ENCODE data around the gene SUB1.
"Not testable (repeated sequence)": the region's sequence is repeated elsewhere in the genome, so short reads cannot be mapped to it uniquely, and the experiment has no call there.

The SUB1 gene

GRCh38 chr5:32601623-32602295, 16.4 kb downstream of the SUB1 start:
- no peak for DNase-seq

GRCh38 chr5:32602906-32603305, 17.5 kb downstream of the SUB1 start:
- no peak for DNase-seq

GRCh38 chr5:32604800-32605765, 19.7 kb downstream of the SUB1 start:
- DNase-seq, result no peak

GRCh38 chr5:32605766-32606152, 20.4 kb downstream of the SUB1 start:
- DNase-seq, result no peak

GRCh38 chr5:32612134-32612888, 27.0 kb downstream of the SUB1 start:
- DNase-seq, result no peak

- DNase-seq, result peak; percentile 93
These were observed 27.8 kb downstream of the SUB1 start for GRCh38 chr5:32613050-32613672.

GRCh38 chr5:32615236-32615635, 29.9 kb downstream of the SUB1 start:
- DNase-seq, result peak; percentile 68

- no peak for DNase-seq
These were observed 33.6 kb downstream of the SUB1 start for GRCh38 chr5:32618962-32619361.

GRCh38 chr5:32621256-32621655, 35.9 kb downstream of the SUB1 start:
- no peak for DNase-seq

- DNase-seq, result no peak
These were observed 39.7 kb downstream of the SUB1 start for GRCh38 chr5:32625106-32625505.

GRCh38 chr5:32625547-32625946, 40.2 kb downstream of the SUB1 start:
- DNase-seq, result no peak

GRCh38 chr5:32627219-32627870, 42.0 kb downstream of the SUB1 start:
- no peak for DNase-seq

- DNase-seq, result no peak
These were observed 42.9 kb downstream of the SUB1 start for GRCh38 chr5:32628049-32628844.

GRCh38 chr5:32630867-32631491, 45.6 kb downstream of the SUB1 start:
- DNase-seq, result no peak

- not testable (repeated sequence) for DNase-seq
These were observed 47.7 kb downstream of the SUB1 start for GRCh38 chr5:32633017-32633416.

- DNase-seq, result no peak
These were observed 53.0 kb downstream of the SUB1 start for GRCh38 chr5:32638309-32638708.

- DNase-seq, result no peak
These were observed 54.6 kb downstream of the SUB1 start for GRCh38 chr5:32639943-32640342.

- no peak for DNase-seq
These were observed 57.1 kb downstream of the SUB1 start for GRCh38 chr5:32642276-32643002.

GRCh38 chr5:32645246-32645645, 59.9 kb downstream of the SUB1 start:
- DNase-seq, result no peak
